8988T (cell line): ENCODE measurements around the gene FSTL1.

Experiments used
- DNase-seq: peaks from one replicate; pipeline ENCODE4 v3.0.0; 2011

FSTL1 gene

GRCh38 chr3:120450600-120451271 lies at the start of gene FSTL1:
FSTL1 (minus strand) TSS chr3:120450992; CDS start chr3:120450746, 246 bp downstream.
- DNase-seq: peak; percentile 56

GRCh38 chr3:120498556-120499346 lies 48.0 kb upstream of the FSTL1 start:
- no peak for DNase-seq

- no peak for DNase-seq
These were observed 47.0 kb upstream of the FSTL1 start for GRCh38 chr3:120497818-120498217.

- DNase-seq: no peak
These were observed 46.5 kb upstream of the FSTL1 start for GRCh38 chr3:120497336-120497735.

GRCh38 chr3:120496278-120497002 lies 45.6 kb upstream of the FSTL1 start:
- DNase-seq: no peak

GRCh38 chr3:120495809-120496208 lies 45.0 kb upstream of the FSTL1 start:
- DNase-seq: no peak

GRCh38 chr3:120492103-120492502 lies 41.3 kb upstream of the FSTL1 start:
- no peak for DNase-seq

GRCh38 chr3:120489421-120489820 lies 38.6 kb upstream of the FSTL1 start:
- DNase-seq: no peak

- DNase-seq: no peak
These were observed 37.5 kb upstream of the FSTL1 start for GRCh38 chr3:120488296-120488695.

GRCh38 chr3:120487191-120487650 lies 36.4 kb upstream of the FSTL1 start:
- no peak for DNase-seq

- no peak for DNase-seq
These were observed 30.3 kb upstream of the FSTL1 start for GRCh38 chr3:120481081-120481480.

- no peak for DNase-seq
These were observed 27.0 kb upstream of the FSTL1 start for GRCh38 chr3:120477781-120478180.

GRCh38 chr3:120475722-120476377 lies 25.1 kb upstream of the FSTL1 start:
- no peak for DNase-seq

GRCh38 chr3:120473896-120474675 lies 23.3 kb upstream of the FSTL1 start:
- no peak for DNase-seq

GRCh38 chr3:120473389-120473788 lies 22.6 kb upstream of the FSTL1 start:
- DNase-seq: no peak

GRCh38 chr3:120472121-120472844 lies 21.5 kb upstream of the FSTL1 start:
- DNase-seq: no peak

GRCh38 chr3:120471643-120472042 lies 20.9 kb upstream of the FSTL1 start:
- DNase-seq: no peak

GRCh38 chr3:120470870-120471269 lies 20.1 kb upstream of the FSTL1 start:
- no peak for DNase-seq

GRCh38 chr3:120469882-120470301 lies 19.1 kb upstream of the FSTL1 start:
- no peak for DNase-seq

GRCh38 chr3:120469440-120469839 lies 18.6 kb upstream of the FSTL1 start:
- no peak for DNase-seq

GRCh38 chr3:120468635-120469295 lies 18.0 kb upstream of the FSTL1 start:
- DNase-seq: no peak
